ENCODE results near the gene ACTMAP. TPM values are rescaled to one million over a fixed set of nuclear protein-coding genes. Genes with fewer than 3 reads are reported as not detected.
"Not testable (repeated sequence)": the region's sequence is repeated elsewhere in the genome, so short reads cannot be mapped to it uniquely, and the experiment has no call there.

ACTMAP gene
- polyA plus RNA-seq, 2 donors: 3.1 to 6.8 TPM

DNA sequence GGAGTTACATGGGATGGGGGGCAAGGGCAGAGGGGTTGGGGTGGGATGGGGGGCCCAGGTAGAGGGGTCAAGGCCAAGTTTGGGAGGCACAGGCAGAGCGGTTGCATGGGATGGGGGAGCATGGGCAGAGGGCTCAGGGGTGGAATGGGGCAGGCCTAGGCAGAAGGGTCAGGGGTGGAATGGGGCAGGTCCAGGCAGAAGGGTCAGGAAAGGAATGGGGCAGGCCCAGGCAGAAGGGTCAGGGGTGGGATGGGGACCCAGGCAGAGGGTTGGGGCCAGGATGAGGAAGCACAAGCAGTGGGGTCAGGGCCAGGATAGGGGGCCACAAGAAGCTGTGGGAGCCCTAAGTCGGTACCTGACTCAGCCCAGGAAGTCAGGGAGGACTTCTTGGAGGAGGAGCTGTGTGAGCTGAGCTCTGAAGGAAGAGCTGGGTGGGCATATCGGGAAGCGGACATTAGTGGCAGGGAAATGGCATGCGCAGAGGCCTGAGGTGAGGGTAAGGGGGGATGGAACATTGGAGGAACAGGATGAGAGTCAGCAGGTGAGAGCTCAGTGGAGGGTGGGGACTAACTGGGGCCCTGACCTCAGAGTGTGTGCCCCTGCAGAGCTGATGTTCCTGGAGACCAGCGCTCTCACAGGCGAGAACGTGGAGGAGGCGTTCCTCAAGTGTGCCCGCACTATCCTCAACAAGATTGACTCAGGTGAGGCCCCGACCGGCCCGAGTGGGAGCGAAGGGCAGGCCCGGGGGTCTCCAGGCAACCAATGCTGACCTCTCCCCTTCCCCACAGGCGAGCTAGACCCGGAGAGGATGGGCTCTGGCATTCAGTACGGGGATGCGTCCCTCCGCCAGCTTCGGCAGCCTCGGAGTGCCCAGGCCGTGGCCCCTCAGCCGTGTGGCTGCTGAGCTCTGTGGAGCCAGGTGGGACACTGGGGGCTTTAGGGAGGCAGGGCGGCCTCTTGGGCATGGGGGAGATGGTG, 36.1 kb upstream of the ACTMAP start:
- Histone ChIP-seq H3K27ac (ENCODE audit: low read depth in 2 of 2, low read length in 1 of 2) (no peak overlapping the region), H3K9me3 (ENCODE audit: control insufficient read depth in 2 of 2, insufficient read depth in 1 of 2, low read depth in 1 of 2, low read length in 1 of 2) (no peaks in the 10 kb centered on the region), H3K36me3 (ENCODE audit: control insufficient read depth in 2 of 2, insufficient read depth in 2 of 2, low read length in 1 of 2) (peaks cover 0 to 14% of the 10 kb centered on the region in 2 donors), H3K27me3 (ENCODE audit: control insufficient read depth in 1 of 2, insufficient read depth in 2 of 2, low read length in 2 of 2) (no peaks in the 10 kb centered on the region), H3K4me3 (ENCODE audit: low read depth in 1 of 2, low read length in 2 of 2) (no peak overlapping the region), H3K4me1 (ENCODE audit: control insufficient read depth in 2 of 2, insufficient read depth in 2 of 2, low read length in 1 of 2) (no peaks in the 10 kb centered on the region)
- 90 to 93% methylated on average over 25 of the region's 25 CpGs for WGBS, 2 donors

GRCh38 chr19:40785526-40785925, 35.2 kb upstream of the ACTMAP start:
- Histone ChIP-seq H3K9me3 (ENCODE audit: control insufficient read depth in 2 of 2, insufficient read depth in 1 of 2, low read depth in 1 of 2, low read length in 1 of 2) (no peaks in the 10 kb centered on the region), H3K4me3 (ENCODE audit: low read depth in 1 of 2, low read length in 2 of 2) (no peak overlapping the region), H3K4me1 (ENCODE audit: control insufficient read depth in 2 of 2, insufficient read depth in 2 of 2, low read length in 1 of 2) (no peaks in the 10 kb centered on the region), H3K36me3 (ENCODE audit: control insufficient read depth in 2 of 2, insufficient read depth in 2 of 2, low read length in 1 of 2) (peaks cover 0 to 14% of the 10 kb centered on the region in 2 donors), H3K27ac (ENCODE audit: low read depth in 2 of 2, low read length in 1 of 2) (no peak overlapping the region), H3K27me3 (ENCODE audit: control insufficient read depth in 1 of 2, insufficient read depth in 2 of 2, low read length in 2 of 2) (no peaks in the 10 kb centered on the region)
- 75% methylated on average over 1 of the region's 1 CpG for WGBS, 2 donors

DNA sequence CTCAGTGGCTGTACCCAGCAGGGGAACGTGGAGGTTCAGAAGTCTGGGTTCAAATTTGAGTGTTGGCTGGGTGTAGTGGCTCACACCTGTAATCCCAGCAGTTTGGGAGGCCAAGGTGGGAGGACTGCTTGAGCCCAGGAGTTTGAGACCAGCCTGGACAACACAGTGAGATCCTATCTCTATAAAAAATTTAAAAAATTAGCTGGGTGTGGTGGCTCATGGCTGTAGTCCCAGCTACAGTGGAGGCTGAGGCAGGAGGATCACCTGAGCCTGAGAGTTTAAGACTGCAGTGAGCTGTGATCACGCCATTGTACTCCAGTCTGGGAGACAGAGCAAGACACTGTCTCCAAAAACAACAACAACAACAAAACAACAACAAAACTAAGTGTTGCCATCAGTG, 33.9 kb upstream of the ACTMAP start:
- not testable (repeated sequence) for H3K9me3 ChIP-seq (ENCODE audit: control insufficient read depth in 2 of 2, insufficient read depth in 1 of 2, low read depth in 1 of 2, low read length in 1 of 2); H3K4me3 ChIP-seq (ENCODE audit: low read depth in 1 of 2, low read length in 2 of 2); H3K27me3 ChIP-seq (ENCODE audit: control insufficient read depth in 1 of 2, insufficient read depth in 2 of 2, low read length in 2 of 2); H3K4me1 ChIP-seq (ENCODE audit: control insufficient read depth in 2 of 2, insufficient read depth in 2 of 2, low read length in 1 of 2); H3K27ac ChIP-seq (ENCODE audit: low read depth in 2 of 2, low read length in 1 of 2)
- peaks cover 0 to 16% of the 10 kb centered on the region in 2 donors for H3K36me3 ChIP-seq (ENCODE audit: control insufficient read depth in 2 of 2, insufficient read depth in 2 of 2, low read length in 1 of 2)
- WGBS, 2 donors: 92 to 96% methylated on average over 2 of the region's 2 CpGs

DNA sequence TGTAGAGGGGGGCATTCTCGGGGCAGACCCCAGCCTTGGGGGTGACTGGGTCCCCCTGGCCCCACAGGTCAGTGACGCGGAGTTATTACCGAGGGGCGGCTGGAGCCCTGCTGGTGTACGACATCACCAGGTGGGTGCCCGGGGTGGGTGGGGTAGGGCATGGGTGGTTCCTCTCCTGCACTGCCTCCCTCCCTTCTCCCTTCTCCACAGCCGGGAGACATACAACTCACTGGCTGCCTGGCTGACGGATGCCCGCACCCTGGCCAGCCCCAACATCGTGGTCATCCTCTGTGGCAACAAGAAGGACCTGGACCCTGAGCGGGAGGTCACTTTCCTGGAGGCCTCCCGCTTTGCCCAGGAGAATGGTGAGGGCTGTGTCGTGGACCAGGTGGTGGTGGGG, 33.4 kb upstream of the ACTMAP start:
- peaks cover 0 to 4% of the 10 kb centered on the region in 2 donors for H3K4me1 ChIP-seq (ENCODE audit: control insufficient read depth in 2 of 2, insufficient read depth in 2 of 2, low read length in 1 of 2)
- peaks cover 0 to 16% of the 10 kb centered on the region in 2 donors for H3K36me3 ChIP-seq (ENCODE audit: control insufficient read depth in 2 of 2, insufficient read depth in 2 of 2, low read length in 1 of 2)
- H3K27me3 ChIP-seq (ENCODE audit: control insufficient read depth in 1 of 2, insufficient read depth in 2 of 2, low read length in 2 of 2): no peaks in the 10 kb centered on the region
- H3K9me3 ChIP-seq (ENCODE audit: control insufficient read depth in 2 of 2, insufficient read depth in 1 of 2, low read depth in 1 of 2, low read length in 1 of 2): no peaks in the 10 kb centered on the region
- no peak overlapping the region for H3K4me3 ChIP-seq (ENCODE audit: low read depth in 1 of 2, low read length in 2 of 2)
- no peak overlapping the region for H3K27ac ChIP-seq (ENCODE audit: low read depth in 2 of 2, low read length in 1 of 2)
- WGBS, 2 donors: 92% methylated on average over 14 of the region's 14 CpGs

DNA sequence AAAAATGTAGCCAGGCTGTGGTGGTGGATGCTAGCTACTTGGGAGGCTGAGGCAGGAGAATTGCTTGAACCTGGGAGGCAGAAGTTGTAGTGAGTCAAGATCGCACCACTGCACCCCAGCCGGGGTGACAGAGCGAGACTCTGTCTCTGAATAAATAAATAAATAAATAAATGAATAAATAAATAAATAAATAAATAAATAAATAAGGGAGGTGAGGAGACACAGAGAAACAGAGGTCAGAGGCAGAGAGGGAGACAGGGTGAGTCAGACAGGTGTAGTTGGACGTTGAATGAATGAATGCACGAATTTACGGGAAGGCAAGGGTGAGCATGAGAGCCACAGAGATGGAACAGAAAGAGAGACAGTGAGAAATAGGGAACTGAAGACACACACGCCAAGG, 30.9 kb upstream of the ACTMAP start:
- 95 to 96% methylated on average over 7 of the region's 7 CpGs for WGBS, 2 donors
- Histone ChIP-seq H3K27me3 (ENCODE audit: control insufficient read depth in 1 of 2, insufficient read depth in 2 of 2, low read length in 2 of 2) (no peaks in the 10 kb centered on the region), H3K4me3 (ENCODE audit: low read depth in 1 of 2, low read length in 2 of 2) (no peak overlapping the region), H3K36me3 (ENCODE audit: control insufficient read depth in 2 of 2, insufficient read depth in 2 of 2, low read length in 1 of 2) (peaks cover 0 to 10% of the 10 kb centered on the region in 2 donors), H3K27ac (ENCODE audit: low read depth in 2 of 2, low read length in 1 of 2) (no peak overlapping the region), H3K9me3 (ENCODE audit: control insufficient read depth in 2 of 2, insufficient read depth in 1 of 2, low read depth in 1 of 2, low read length in 1 of 2) (no peaks in the 10 kb centered on the region), H3K4me1 (ENCODE audit: control insufficient read depth in 2 of 2, insufficient read depth in 2 of 2, low read length in 1 of 2) (peaks cover 0 to 9% of the 10 kb centered on the region in 2 donors)

- H3K4me3 ChIP-seq (ENCODE audit: low read depth in 1 of 2, low read length in 2 of 2): no peak overlapping the region
- H3K4me1 ChIP-seq (ENCODE audit: control insufficient read depth in 2 of 2, insufficient read depth in 2 of 2, low read length in 1 of 2): peaks cover 0 to 9% of the 10 kb centered on the region in 2 donors
- no peaks in the 10 kb centered on the region for H3K27me3 ChIP-seq (ENCODE audit: control insufficient read depth in 1 of 2, insufficient read depth in 2 of 2, low read length in 2 of 2)
- no peak overlapping the region for H3K27ac ChIP-seq (ENCODE audit: low read depth in 2 of 2, low read length in 1 of 2)
- no peaks in the 10 kb centered on the region for H3K9me3 ChIP-seq (ENCODE audit: control insufficient read depth in 2 of 2, insufficient read depth in 1 of 2, low read depth in 1 of 2, low read length in 1 of 2)
- WGBS, 2 donors: 95% methylated on average over 5 of the region's 5 CpGs
- H3K36me3 ChIP-seq (ENCODE audit: control insufficient read depth in 2 of 2, insufficient read depth in 2 of 2, low read length in 1 of 2): peaks cover 0 to 9% of the 10 kb centered on the region in 2 donors
Observed at GRCh38 chr19:40780582-40780981, 30.3 kb upstream of the ACTMAP start.

DNA sequence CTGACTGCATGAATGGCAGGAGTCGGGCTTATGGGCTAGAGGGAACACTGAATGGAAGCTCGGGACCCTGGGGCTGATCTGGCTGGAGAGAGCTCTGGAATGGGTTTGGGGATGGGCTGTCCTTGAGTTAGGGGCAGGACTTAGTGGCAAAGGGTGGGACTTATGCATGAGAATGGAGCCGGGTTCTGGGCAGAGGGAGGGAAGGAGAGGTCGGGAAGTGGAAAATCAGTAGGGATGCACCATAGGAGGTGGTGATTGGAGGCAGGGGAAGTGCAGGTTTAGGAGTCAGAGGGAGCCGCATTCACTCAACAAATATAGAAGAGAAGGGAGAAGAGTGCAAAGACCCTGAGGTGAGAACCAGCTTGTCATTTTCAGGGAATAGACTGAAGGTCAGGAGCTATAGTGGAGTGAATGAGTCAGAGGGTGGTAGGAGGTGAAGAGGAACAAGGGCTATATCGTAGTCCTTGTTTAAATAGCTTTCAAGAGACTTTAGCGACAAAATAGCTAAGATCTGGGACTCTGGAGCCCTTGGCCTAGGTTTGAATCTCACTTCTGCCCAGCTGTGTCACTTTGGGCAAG, 28.5 kb upstream of the ACTMAP start:
- Histone ChIP-seq H3K36me3 (ENCODE audit: control insufficient read depth in 2 of 2, insufficient read depth in 2 of 2, low read length in 1 of 2) (peaks cover 0 to 3% of the 10 kb centered on the region in 2 donors), H3K27ac (ENCODE audit: low read depth in 2 of 2, low read length in 1 of 2) (peak overlapping the region; percentile 97 to 99), H3K4me3 (ENCODE audit: low read depth in 1 of 2, low read length in 2 of 2) (peak overlapping the region; percentile 57 to 78), H3K9me3 (ENCODE audit: control insufficient read depth in 2 of 2, insufficient read depth in 1 of 2, low read depth in 1 of 2, low read length in 1 of 2) (no peaks in the 10 kb centered on the region), H3K4me1 (ENCODE audit: control insufficient read depth in 2 of 2, insufficient read depth in 2 of 2, low read length in 1 of 2) (peaks cover 0 to 9% of the 10 kb centered on the region in 2 donors), H3K27me3 (ENCODE audit: control insufficient read depth in 1 of 2, insufficient read depth in 2 of 2, low read length in 2 of 2) (no peaks in the 10 kb centered on the region)
- 11 to 14% methylated on average over 7 of the region's 7 CpGs for WGBS, 2 donors

- Histone ChIP-seq H3K9me3 (ENCODE audit: control insufficient read depth in 2 of 2, insufficient read depth in 1 of 2, low read depth in 1 of 2, low read length in 1 of 2) (no peaks in the 10 kb centered on the region), H3K36me3 (ENCODE audit: control insufficient read depth in 2 of 2, insufficient read depth in 2 of 2, low read length in 1 of 2) (peaks cover 0 to 2% of the 10 kb centered on the region in 2 donors), H3K4me3 (ENCODE audit: low read depth in 1 of 2, low read length in 2 of 2) (peak within 1 kb of the TSS; percentile 57 to 78), H3K27ac (ENCODE audit: low read depth in 2 of 2, low read length in 1 of 2) (peak within 1 kb of the TSS; percentile 97 to 99), H3K27me3 (ENCODE audit: control insufficient read depth in 1 of 2, insufficient read depth in 2 of 2, low read length in 2 of 2) (no peaks in the 10 kb centered on the region), H3K4me1 (ENCODE audit: control insufficient read depth in 2 of 2, insufficient read depth in 2 of 2, low read length in 1 of 2) (peaks cover 0 to 9% of the 10 kb centered on the region in 2 donors)
- WGBS, 2 donors: 0 to 1% methylated on average over 56 of the region's 56 CpGs
Observed at GRCh38 chr19:40777937-40778705, 27.8 kb upstream of the ACTMAP start, which contains the start of gene RAB4B. Gene RAB4B (plus strand): TSS chr19:40778247. CDS start chr19:40778376, 129 bp downstream.

GRCh38 chr19:40777645-40777936, 27.3 kb upstream of the ACTMAP start:
- H3K9me3 ChIP-seq (ENCODE audit: control insufficient read depth in 2 of 2, insufficient read depth in 1 of 2, low read depth in 1 of 2, low read length in 1 of 2): no peaks in the 10 kb centered on the region
- peak overlapping the region; percentile 97 to 99 for H3K27ac ChIP-seq (ENCODE audit: low read depth in 2 of 2, low read length in 1 of 2)
- H3K4me3 ChIP-seq (ENCODE audit: low read depth in 1 of 2, low read length in 2 of 2): peak overlapping the region; percentile 57 to 78
- WGBS, 2 donors: 0 to 1% methylated on average over 10 of the region's 10 CpGs
- peaks cover 0 to 9% of the 10 kb centered on the region in 2 donors for H3K4me1 ChIP-seq (ENCODE audit: control insufficient read depth in 2 of 2, insufficient read depth in 2 of 2, low read length in 1 of 2)
- H3K27me3 ChIP-seq (ENCODE audit: control insufficient read depth in 1 of 2, insufficient read depth in 2 of 2, low read length in 2 of 2): no peaks in the 10 kb centered on the region
- H3K36me3 ChIP-seq (ENCODE audit: control insufficient read depth in 2 of 2, insufficient read depth in 2 of 2, low read length in 1 of 2): peaks cover 0 to 2% of the 10 kb centered on the region in 2 donors

Data from esophagus (tissue), 2 donors.